Epithelial cell of prostate (primary cell): Measurements from ENCODE around the gene PLEKHA7.
"Not testable (repeated sequence)": the region's sequence is repeated elsewhere in the genome, so short reads cannot be mapped to it uniquely, and the experiment has no call there.

Experiments
- DNase-seq: peaks from one replicate; pipeline ENCODE4 v3.0.0-alpha.2; 2011; ENCODE audit warnings: low read depth, low spot score
- H3K27ac ChIP-seq: fragments of 450-650 bp; 2 replicates; pipeline ENCODE4 v1.5.1; 2017; ENCODE audit warnings: mild to moderate bottlenecking

The PLEKHA7 gene

DNA sequence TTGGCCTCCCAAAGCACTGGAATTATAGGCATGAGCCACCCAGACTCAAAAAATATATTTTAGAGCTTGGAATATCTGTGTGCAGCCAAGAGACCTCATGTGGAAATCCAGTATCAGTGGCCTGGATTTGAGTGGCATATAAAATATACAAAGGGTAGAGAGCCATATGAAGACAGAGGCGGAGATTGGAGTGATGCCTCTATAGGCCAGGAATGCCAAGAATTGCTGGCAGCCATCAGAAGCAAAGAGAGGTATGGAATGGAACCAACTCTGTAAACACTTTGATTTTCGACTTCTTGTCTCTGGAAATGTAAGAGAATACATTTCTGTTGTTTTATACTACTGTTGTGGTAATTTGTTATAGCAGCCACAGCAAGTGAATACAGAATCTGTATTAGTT lies 123.0 kb downstream of the PLEKHA7 start:
- peak overlapping the region; percentile 25 for H3K27ac ChIP-seq
- no peak for DNase-seq

DNA sequence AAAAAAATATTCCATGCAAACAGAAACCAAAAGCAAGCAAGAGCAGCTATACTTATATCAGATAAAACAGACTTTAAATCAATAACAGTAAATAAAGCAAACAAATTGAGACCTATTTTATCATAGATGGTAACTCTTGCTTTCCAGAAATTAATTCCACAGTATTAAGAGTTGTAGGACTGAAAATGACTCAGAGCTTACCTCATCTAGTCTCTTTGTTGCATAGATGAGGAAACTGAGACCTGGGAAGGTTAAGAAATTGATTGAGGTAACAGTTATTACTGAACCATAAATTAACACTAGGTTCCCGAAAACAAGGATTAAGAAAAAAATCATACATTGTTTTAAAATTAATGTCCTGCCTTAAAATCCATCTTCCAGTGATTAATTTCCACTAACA lies 123.8 kb downstream of the PLEKHA7 start:
- peak overlapping the region; percentile 21 for H3K27ac ChIP-seq
- DNase-seq, result no peak

- peak overlapping the region; percentile 21 for H3K27ac ChIP-seq
- no peak for DNase-seq
Measured at GRCh38 chr11:16889905-16890304, 124.3 kb downstream of the PLEKHA7 start.

- not testable (repeated sequence) for DNase-seq, H3K27ac ChIP-seq
Measured at GRCh38 chr11:16889010-16889409, 125.2 kb downstream of the PLEKHA7 start.

GRCh38 chr11:16887887-16888286 lies 126.3 kb downstream of the PLEKHA7 start:
- DNase-seq, H3K27ac ChIP-seq: not testable (repeated sequence)

DNA sequence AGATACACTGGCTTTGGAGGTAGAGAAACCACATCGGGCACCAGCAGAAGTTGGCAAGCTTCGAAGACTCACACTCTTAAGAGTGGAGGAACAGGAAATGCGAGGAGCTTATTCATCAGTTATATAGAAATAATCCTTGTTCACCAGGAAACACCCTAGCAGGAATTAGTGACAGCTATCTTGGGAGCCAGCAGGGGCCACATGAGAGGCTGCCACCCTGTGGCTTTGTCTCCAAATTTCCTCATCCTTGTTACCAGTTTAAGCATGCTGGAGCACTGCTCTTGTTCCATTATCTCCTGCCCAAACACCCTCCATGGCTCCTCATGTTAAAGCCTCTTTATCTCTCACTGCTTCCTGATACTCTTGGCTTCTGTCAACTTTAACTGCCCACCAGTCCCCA lies 131.0 kb downstream of the PLEKHA7 start:
- peak; percentile 77 for DNase-seq
- peak overlapping the region; percentile 57 for H3K27ac ChIP-seq

- DNase-seq, result no peak
- peak overlapping the region; percentile 57 for H3K27ac ChIP-seq
Measured at GRCh38 chr11:16881766-16882165, 132.4 kb downstream of the PLEKHA7 start.

DNA sequence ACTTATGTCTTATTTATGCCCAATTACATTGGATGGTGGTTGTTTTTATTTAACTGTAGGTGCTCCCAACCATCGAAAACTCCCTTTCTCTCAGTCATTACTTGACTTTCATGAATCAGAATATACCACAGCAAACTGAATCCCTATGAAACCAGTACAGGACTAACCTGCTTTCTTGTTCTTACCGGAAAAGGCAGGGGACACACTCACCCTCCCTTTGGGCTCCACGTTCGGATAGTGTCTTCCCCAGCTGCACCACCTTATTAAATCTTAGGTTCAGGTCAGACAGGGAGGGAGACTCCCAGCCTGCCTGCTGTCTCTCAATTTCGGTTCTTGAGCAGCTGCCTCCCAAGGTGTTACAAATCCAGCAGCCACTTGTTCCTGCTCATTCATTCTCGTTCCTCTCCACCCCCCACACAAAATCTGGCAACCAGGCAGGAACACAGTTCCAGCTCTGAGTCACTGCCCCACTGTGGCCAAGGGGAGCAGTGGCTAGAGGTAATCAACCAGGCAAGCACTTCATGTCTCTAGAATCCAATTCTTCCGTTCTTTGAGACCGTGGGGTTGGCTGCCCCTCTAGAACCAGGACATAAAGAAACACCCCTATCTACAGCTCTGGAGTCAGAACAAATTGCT lies 133.0 kb downstream of the PLEKHA7 start:
- peak; percentile 45 for DNase-seq
- peak overlapping the region; percentile 57 for H3K27ac ChIP-seq

DNA sequence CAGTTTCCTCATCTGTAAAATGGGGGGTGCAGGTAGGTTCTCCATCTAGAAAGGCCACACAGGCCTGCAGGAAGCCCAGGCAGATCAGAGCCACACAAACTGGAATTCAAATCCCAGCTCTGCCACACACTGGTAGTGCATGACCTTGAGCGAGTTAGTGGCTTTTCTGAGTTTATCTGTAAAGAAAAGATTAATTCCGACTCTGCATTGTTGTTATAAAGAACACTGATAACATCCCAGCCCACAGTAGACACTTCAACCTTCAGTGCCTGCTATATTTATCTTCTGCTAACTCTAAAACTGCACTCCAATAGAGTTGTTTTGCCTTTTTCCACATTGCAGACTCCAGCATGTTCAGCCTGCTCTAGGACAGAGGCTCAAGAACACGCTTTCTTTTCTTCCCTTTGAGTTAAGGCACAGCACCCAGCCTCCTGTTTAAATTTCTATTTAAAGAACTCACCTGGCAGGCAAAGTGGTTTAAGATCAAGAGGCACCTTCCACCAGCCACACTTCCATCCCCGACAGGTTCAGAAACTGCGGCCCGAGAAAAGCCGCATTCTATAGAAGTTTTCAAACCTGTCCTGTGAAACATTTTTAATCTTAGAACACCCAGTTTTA lies 133.9 kb downstream of the PLEKHA7 start:
- H3K27ac ChIP-seq, result peak overlapping the region; percentile 57
- DNase-seq, result no peak

DNA sequence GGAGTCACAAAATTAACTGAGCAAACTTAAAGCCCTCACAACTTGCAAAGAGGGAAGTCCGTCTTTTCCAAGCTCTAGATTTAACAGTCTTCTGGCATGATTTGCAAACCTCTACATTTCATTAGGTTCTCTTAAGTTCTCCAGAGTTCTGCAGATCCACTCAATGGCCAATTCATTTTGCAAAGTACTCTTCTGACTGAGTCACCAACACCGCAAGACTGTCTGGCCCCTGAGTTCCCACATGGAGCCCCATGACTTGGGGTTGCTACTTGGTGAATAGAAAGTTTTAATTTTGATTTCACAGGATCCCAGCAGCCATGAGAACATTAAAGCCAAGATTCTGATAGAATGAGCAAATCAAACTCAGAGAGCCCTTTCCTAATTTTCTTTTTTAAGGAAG lies 134.5 kb downstream of the PLEKHA7 start:
- no peak overlapping the region for H3K27ac ChIP-seq
- no peak for DNase-seq

DNA sequence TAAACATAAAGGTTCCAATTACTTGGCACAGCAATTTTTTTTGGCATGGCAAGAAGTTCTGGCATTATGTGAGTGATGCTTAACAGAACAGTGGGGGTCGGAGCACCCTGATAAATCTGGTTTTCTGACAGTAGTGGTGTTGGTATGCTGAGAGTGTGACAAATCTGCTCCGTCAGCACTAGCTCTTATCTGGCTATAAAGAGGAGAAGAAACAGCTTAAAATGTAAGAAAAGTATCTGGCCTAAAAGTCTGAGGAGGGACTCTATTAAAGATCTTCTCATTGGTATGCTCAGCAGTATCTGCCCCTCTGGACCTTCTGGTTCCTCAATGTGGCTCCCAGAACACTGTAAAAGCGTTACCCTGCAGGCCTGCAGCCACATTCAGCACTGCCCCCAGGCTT lies 137.4 kb downstream of the PLEKHA7 start:
- DNase-seq, result no peak
- H3K27ac ChIP-seq, result peak overlapping the region; percentile 74

DNA sequence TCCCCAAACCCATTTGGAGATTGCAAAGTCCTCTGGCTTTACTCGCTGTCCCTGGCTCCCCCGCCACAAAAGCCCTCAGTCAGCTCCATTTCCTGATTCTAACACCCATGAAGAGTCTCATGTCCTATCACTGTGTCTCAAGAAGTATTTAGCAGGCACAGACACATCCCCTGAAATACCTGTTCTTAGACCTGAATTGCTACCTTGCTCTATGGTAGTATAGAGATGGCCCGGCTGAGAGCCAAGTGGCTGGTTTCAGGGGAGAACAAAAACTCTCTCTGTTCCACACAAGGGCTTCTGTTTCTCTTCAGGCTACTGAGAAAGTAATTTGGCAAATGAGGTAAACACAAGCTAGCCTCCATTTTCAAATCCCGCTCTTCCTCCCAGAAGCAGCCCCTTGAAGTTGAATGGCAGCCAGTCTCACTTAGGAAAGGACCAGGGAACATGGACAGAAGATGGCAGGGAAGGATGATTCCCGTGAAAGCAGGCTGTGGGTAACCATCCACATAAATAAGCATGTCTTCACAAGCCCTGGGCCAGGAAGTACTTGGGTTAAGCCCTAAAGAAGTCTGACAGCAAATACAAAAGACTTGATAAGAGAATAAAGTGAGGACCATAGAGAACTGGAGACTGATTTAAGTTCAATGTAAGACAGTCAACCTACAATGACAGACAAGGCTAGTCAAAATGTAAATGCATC lies 138.0 kb downstream of the PLEKHA7 start:
- H3K27ac ChIP-seq, result peak overlapping the region; percentile 74
- peak; percentile 75 for DNase-seq

DNA sequence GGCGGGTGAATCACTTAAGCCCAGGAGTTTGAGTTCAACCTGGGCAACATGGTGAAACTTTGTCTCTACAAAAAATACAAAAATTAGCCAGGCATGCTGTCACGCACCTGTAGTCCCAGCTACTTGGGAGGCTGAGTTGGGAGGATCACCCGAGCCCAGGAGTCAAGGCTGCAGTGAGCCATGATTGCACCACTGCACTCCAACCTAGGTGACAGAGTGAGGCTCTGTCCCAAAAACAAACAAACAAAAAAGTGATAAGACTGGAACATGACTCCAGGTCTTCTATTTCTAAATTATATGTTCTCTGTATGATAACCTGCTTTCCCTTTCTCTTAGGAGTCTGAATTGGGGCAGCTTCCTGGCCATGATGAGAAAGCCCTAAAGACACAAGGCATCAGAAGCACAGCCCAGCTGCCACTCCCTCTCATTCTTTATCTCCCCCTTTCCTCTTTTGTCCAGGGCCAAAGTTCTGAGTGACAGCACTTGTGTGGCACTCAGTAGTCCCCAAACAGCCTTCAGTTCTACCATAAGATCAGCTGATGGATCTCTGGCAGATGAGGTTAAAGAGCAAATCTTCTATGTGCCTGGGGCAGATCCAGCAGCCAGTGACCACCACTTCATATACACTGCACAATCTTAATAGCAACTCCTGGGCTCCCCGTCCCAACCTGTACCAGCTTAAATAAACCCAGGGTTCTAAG lies 139.8 kb downstream of the PLEKHA7 start:
- DNase-seq, result no peak
- no peak overlapping the region for H3K27ac ChIP-seq

- DNase-seq, result no peak
- no peak overlapping the region for H3K27ac ChIP-seq
Measured at GRCh38 chr11:16873289-16873688, 140.9 kb downstream of the PLEKHA7 start.

GRCh38 chr11:16871368-16871767 lies 142.8 kb downstream of the PLEKHA7 start:
- DNase-seq, result no peak
- no peak overlapping the region for H3K27ac ChIP-seq

GRCh38 chr11:16867097-16867496 lies 147.1 kb downstream of the PLEKHA7 start:
- peak; percentile 60 for DNase-seq
- H3K27ac ChIP-seq, result no peak overlapping the region

GRCh38 chr11:16864428-16864827 lies 149.8 kb downstream of the PLEKHA7 start:
- H3K27ac ChIP-seq, DNase-seq: not testable (repeated sequence)

GRCh38 chr11:16863389-16863788 lies 150.8 kb downstream of the PLEKHA7 start:
- H3K27ac ChIP-seq, result no peak overlapping the region
- no peak for DNase-seq

GRCh38 chr11:16862726-16863125 lies 151.5 kb downstream of the PLEKHA7 start:
- H3K27ac ChIP-seq, result no peak overlapping the region
- no peak for DNase-seq

- H3K27ac ChIP-seq, result no peak overlapping the region
- no peak for DNase-seq
Measured at GRCh38 chr11:16861862-16862261, 152.4 kb downstream of the PLEKHA7 start.

DNA sequence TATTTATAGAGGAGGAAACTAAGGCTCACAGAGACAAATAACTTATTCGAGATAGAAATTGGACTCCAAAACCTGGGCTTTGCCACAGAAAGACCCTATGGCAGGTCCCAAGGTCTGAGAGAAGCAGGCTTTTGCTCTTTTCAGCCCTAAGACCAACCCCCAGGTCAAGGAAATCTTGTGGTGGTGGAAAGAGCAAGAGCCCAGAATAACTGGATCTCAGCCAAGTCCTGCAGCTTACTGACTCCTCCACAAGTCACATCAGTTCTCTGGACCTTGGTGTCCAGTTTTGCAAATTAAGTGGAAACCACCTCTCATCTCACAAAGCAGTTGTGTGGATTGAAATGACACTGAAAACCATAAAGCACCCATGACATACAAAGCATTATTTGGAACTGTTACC lies 153.6 kb downstream of the PLEKHA7 start:
- no peak for DNase-seq
- H3K27ac ChIP-seq, result no peak overlapping the region
